HG02970 (cell line): ENCODE results near the gene SND1.
"Not testable (repeated sequence)": the region's sequence is repeated elsewhere in the genome, so short reads cannot be mapped to it uniquely, and the experiment has no call there.

Experiments
- ATAC-seq: cut with Tn5 transposase; IDR thresholded peaks from one replicate; pipeline ENCODE4 v1.9.1; 2021; ENCODE audit warnings: mild to moderate bottlenecking, moderate library complexity, moderate number of reproducible peaks; ENCODE audit not compliant: unreplicated experiment, low FRiP score

SND1 gene

GRCh38 chr7:127819975-127820731 is 168.2 kb downstream of the SND1 start:
- ATAC-seq: no peak

DNA sequence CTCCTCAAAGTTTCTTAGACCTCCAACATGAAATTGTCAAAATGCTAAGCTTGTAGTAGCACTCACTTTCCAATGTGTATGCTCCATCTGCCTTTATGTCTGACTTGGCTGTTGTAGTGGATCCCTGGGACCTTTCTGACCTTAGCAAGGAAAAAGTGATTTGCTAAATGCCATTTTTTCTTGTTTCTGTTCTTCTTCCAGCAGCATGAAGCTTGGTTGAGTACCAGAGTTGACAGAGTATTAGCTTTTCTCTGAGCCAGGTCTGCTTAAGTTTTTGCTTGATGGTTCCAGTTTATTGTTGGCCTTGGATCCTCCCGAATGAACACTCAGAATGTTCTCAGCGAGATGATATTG is 168.7 kb downstream of the SND1 start:
- no peak for ATAC-seq

- ATAC-seq: no peak
Observed at GRCh38 chr7:127821146-127821545, 169.2 kb downstream of the SND1 start.

GRCh38 chr7:127822822-127823508 is 171.0 kb downstream of the SND1 start:
- ATAC-seq: no peak

DNA sequence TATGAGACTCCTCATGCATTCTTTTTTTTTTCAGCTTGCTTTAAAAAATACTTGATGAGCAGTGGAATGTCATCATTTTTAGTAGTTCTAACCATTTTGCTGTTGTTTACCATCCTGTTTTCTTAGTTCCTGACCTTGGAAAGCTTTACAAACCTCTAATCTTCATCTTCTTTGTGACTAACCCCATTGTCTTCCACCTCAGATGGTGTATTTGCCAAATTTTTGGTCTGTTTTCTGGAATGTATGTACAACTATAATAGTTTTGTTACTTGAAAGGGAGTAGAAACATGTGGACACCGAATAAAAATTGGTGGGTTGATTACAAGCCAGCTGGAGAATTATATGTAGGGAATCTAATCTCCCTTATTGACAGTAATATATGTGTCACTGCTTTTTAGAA is 172.7 kb downstream of the SND1 start:
- ATAC-seq: no peak

GRCh38 chr7:127828843-127829500 is 177.0 kb downstream of the SND1 start:
- ATAC-seq: no peak

GRCh38 chr7:127831318-127832219 is 179.6 kb downstream of the SND1 start:
- no peak for ATAC-seq

- no peak for ATAC-seq
Observed at GRCh38 chr7:127832592-127832991, 180.6 kb downstream of the SND1 start.

- no peak for ATAC-seq
Observed at GRCh38 chr7:127833641-127834040, 181.6 kb downstream of the SND1 start.

GRCh38 chr7:127835679-127836078 is 183.7 kb downstream of the SND1 start:
- ATAC-seq: no peak

- ATAC-seq: not testable (repeated sequence)
Observed at GRCh38 chr7:127837816-127838410, 185.9 kb downstream of the SND1 start.

GRCh38 chr7:127838816-127839415 is 186.9 kb downstream of the SND1 start:
- no peak for ATAC-seq

GRCh38 chr7:127840226-127840951 is 188.4 kb downstream of the SND1 start:
- no peak for ATAC-seq

DNA sequence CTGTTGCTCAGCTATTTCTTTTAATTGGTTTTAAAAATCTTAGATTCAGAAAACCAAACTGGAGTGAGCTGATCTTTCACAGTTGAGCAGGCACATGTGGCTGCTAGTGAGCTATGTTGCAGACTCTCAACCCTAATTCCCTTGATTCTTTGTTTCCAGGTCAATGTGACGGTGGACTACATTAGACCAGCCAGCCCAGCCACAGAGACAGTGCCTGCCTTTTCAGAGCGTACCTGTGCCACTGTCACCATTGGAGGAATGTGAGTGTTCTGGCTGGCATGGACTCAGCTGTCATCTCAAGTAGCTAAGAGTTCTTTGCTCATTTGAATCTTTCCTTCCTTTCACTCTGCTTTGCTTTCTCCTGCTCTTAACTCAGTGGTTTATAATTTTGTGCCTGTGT is 192.2 kb downstream of the SND1 start:
- ATAC-seq: no peak

GRCh38 chr7:127844707-127845331 is 192.8 kb downstream of the SND1 start:
- ATAC-seq: no peak

DNA sequence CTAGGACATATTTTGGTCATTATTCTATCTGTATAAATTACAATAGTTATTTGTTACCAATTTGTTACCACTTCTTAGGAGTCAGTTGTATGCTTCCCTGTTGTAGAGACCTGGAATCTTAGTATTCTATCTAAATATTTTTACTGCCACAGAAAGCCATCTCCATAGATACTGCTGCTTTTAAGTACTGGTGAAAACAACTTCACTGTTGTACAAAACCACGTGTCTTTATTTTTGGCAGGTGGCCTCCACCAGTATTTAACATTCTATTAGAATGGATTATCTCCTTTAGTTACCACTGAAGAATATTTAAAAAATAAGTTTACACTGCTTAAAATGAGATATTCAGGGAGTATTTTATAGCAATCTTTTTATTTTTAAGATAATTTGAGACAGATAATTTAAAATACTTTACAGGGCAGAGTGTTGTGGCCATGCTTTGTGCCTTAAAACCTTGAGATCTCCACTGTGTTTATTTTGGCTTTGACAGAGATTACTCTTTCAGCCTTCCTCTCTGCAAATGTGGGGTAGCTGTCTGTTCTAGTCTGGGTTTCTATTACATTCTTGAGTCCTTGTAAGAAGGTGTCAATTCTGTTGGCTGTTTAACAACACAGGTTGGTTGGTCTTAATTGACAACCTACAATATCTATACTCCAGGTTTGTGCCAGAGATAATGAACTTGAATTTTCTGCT is 193.7 kb downstream of the SND1 start:
- ATAC-seq: no peak

DNA sequence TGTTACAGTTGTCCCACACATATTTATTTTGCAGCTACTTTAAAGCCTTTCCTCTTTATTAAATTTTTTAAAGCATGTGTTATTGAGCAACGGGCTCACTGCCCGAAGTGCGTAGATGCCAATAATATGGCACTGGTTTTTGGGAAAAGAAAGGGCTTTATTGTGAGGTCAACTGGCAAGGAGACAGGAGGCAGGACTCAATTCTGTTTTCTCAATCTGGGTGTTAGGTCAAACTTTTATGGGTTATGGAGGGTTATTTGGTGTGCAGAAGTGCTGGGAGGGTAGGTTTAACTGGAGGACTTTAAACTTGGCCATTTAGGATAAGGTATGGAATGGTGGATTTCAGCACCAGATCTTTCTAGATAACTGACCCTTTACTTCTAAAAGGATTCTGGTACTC is 195.6 kb downstream of the SND1 start:
- no peak for ATAC-seq

DNA sequence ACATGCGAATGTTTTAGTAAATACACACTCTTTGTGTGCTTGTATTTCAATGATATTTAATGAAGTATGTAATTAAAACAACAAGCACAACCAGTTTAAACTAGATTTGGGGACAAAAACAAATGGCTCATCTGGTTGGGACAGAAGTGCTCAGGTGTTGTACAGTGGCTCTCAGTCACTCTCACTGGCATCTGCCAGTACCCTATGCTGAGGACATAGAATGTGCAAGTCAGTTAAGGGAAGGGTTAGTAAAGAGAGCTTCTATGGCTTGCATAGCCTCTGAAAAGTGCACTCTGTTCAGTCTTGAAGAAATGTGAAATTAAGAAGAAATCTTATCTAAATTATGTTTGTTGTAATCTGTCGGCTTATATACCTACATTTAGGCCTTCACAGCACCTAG is 196.2 kb downstream of the SND1 start:
- no peak for ATAC-seq
